Fibroblast of villous mesenchyme (primary cell): ENCODE data around the gene CLDN24. TPM values are rescaled to one million over a fixed set of nuclear protein-coding genes. Genes with fewer than 3 reads are reported as not detected.

ENCODE experiments used
- DNase-seq: peaks from one replicate; pipeline ENCODE4 v3.0.0-alpha.2; 2010; ENCODE audit warnings: low read depth
- H3K4me3 ChIP-seq: 2 replicates; pipeline ENCODE4 v1.5.1; 2011; ENCODE audit warnings: low read depth, mild to moderate bottlenecking, low read length
- total RNA-seq: library from RNA; depleted of rRNA; stranded (reverse); fragments of >200 nt; gene quantifications from 2 replicates; pipeline ENCODE4 v1.2.3, GENCODE V29; 2012
- TF ChIP-seq, protein P1 (sequence below): IDR thresholded peaks from 2 replicates; pipeline ENCODE4 v1.5.1; 2012; ENCODE audit warnings: low read depth, mild to moderate bottlenecking, low read length; ENCODE audit not compliant: insufficient read depth

Gene CLDN24
- not detected in 2 replicates for total RNA-seq

DNA sequence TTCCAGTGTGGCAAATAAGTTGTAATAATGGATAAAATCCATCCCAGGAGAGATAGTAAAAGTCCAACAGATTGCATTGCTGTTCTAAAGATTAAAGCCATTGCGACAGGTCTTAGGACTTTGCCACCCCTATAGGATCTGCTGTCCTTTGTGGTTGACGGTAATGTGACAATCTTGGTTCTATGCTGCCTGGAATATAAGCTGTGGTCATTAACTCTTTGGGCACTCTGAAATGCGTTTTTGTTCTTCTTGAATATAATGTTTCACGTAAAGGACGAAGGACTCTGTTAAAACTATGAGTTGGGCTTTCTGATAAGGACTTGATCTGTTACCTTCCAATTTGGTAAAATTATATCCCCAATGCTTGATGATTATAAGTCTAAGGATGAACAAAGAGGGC, at the start of gene CLDN24:
CLDN24 (minus strand) TSS at position 101 of the 400 bp plus-strand sequence; CDS start at position 101, 0 bp downstream.
- DNase-seq, result no peak
- TF ChIP-seq, protein P1, sequence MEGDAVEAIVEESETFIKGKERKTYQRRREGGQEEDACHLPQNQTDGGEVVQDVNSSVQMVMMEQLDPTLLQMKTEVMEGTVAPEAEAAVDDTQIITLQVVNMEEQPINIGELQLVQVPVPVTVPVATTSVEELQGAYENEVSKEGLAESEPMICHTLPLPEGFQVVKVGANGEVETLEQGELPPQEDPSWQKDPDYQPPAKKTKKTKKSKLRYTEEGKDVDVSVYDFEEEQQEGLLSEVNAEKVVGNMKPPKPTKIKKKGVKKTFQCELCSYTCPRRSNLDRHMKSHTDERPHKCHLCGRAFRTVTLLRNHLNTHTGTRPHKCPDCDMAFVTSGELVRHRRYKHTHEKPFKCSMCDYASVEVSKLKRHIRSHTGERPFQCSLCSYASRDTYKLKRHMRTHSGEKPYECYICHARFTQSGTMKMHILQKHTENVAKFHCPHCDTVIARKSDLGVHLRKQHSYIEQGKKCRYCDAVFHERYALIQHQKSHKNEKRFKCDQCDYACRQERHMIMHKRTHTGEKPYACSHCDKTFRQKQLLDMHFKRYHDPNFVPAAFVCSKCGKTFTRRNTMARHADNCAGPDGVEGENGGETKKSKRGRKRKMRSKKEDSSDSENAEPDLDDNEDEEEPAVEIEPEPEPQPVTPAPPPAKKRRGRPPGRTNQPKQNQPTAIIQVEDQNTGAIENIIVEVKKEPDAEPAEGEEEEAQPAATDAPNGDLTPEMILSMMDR, result no peak
- H3K4me3 ChIP-seq, result no peak within 1 kb of the TSS

DNA sequence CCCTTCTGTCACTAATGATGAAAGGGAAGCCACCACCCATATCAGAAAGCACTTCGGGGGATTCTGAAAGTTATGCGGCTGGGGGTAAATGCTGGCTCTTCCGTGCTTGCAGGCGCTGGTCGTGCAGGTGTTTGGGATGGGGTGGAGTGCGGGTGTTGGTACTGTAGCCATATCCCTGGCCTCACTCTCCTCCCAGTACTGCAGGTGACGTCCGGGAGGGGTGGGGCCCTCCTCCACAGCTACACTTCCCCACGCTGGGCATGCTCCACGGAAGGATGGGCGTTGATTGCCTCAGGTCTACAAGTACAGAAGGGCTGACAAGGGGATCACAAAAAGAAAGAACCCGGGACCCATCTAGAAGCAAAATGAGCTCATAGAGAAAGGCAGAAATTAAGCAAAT, 48.6 kb upstream of the CLDN24 start:
- TF ChIP-seq, protein P1, result no peak
- no peak for DNase-seq

DNA sequence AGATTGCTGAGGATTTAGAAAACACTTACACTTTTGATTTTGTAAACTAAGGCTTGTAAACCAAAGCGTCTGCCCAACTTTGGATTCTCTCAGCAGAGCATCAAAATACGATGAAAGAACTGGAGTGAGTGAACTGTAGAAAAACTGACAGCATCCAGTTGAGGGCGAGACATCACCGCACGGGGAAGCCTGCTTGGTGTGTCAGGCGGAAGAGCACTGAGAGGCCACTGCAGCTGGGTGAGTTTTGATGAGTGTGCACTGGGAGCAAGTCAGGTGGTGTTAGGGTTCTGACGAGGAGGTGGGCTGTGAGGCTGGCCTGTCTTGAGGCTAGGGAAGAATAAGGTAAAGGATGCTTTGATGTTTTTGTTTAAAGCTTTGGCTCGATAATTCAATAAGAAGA, 46.8 kb upstream of the CLDN24 start:
- TF ChIP-seq, protein P1, result no peak
- DNase-seq, result no peak
- H3K4me3 ChIP-seq, result no peak overlapping the region

More for the DNA sequence above, 48.6 kb upstream of the CLDN24 start:
- no peak overlapping the region for H3K4me3 ChIP-seq

DNA sequence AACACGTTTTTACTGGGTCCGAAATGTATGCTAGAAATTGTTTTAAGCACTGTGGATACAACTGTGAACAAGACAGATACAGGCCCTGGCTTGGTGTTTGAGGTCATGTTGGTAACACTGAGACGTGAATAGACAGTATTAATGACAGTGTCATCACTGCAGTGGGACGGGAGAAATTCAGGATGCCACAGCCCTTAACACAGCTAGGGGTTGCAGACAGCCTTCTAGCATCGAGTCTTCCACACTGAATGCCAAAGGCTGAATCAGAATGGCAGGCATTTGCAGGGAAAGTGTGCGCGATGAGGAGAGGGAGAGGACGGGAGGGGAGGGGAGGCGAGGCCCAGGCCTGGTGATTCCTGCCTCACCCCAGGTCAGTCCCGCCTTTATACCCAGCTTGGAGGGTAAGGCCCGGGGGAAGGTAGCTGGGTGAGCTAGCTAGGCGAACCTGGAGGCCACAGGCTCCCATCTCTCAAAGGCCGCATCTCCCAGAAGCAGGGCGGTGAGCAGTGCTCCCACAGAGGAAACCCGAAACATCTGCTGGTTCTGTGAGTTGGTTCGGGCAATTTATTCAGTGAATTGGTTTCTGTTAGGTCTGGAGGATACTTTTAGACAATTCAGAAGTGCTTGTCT, 44.1 kb upstream of the CLDN24 start:
- no peak for DNase-seq
- TF ChIP-seq, protein P1, result no peak
- H3K4me3 ChIP-seq, result no peak overlapping the region

DNA sequence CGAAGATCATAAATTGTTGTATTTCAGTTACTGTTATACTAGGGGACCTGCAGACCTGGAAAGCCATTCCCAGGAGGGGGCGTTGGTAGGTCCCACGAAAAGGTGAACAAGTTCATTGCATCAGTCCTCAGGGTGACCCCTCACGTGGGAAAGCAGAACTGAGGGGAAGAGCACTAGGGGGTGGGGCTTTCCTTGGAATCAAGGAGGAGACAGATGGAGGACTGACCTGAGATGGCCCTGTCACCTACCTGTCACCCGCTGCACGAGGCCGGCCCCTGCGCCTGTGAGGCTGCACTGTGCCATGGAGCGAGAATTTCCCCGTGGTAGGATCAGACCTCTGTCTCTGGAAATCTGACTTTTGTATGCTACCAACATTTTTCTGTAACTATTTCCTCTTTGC, 41.8 kb upstream of the CLDN24 start:
- no peak for DNase-seq
- H3K4me3 ChIP-seq, result no peak overlapping the region
- TF ChIP-seq, protein P1, result no peak

DNA sequence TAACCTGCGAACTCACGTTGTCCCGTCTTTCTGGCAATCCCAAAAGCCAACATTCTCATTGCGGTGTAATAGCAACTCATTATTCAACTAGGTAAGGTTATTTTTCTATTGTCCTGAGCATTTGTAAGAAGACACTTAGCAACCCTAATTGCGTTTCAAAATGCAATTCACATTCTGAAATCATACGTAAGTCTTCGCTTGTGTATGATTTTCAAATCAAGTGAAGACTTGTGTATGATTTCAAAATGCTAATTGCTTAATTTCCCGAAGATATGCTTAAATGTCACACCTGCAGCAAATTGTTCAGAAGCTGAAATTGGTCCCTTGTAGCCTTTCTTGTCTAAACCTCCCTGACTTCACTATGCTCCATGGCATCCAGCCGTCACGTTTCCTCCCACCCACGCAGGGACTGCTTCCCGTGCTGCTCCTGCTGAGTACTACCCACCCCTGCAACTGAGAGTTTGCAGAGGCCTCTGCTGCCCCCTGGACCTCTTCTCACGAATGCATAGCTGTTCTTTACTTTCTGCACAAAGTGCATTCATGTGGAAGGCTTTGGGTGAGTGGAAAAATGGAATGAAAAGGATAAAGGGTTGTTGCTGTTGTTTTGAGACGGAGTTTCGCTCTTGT, 40.8 kb upstream of the CLDN24 start:
- no peak overlapping the region for H3K4me3 ChIP-seq
- TF ChIP-seq, protein P1, result peak; percentile 48
- peak; percentile 21 for DNase-seq
